DND-41 (cell line): ENCODE measurements around the gene PROZ.

Source experiments
- ATAC-seq: fragments of 200-7000 bp; cut with Tn5 transposase; 3 replicates; pipeline ENCODE4 v1.9.1; 2021; ENCODE audit warnings: low read depth; ENCODE audit not compliant: insufficient read depth
- DNase-seq: peaks from one replicate; pipeline ENCODE4 v3.0.0-alpha.2; 2020
- H2AFZ ChIP-seq: 2 replicates; pipeline ENCODE4 v1.6.0; 2012; ENCODE audit warnings: low read depth, low read length
- H3K27ac ChIP-seq: 2 replicates; pipeline ENCODE4 v1.5.1; 2012; ENCODE audit warnings: low read length, inconsistent platforms
- H3K27me3 ChIP-seq: fragments of 200-600 bp; sonication (generic); 2 replicates; pipeline ENCODE4 v1.6.0; 2012; ENCODE audit warnings: low read length, mild to moderate bottlenecking, inconsistent platforms; ENCODE audit not compliant: insufficient read depth, poor library complexity
- H3K36me3 ChIP-seq: 2 replicates; pipeline ENCODE4 v1.5.1; 2012; ENCODE audit warnings: low read length, inconsistent platforms; ENCODE audit not compliant: insufficient read depth
- H3K4me1 ChIP-seq: 2 replicates; pipeline ENCODE4 v1.5.1; 2012; ENCODE audit warnings: mild to moderate bottlenecking, low read length; ENCODE audit not compliant: insufficient read depth
- H3K4me2 ChIP-seq: 2 replicates; pipeline ENCODE4 v1.6.0; 2012; ENCODE audit warnings: mild to moderate bottlenecking, moderate library complexity, low read length, inconsistent platforms; ENCODE audit not compliant: insufficient read depth
- H3K4me3 ChIP-seq, 2 experiments: fragments of 200-600 bp in 1 of 2; shearing (Covaris generic) in 1 of 2; 2 replicates each; pipeline ENCODE4 v1.5.1; 2012 to 2016; ENCODE audit warnings: inconsistent platforms in 2 of 2, low read length in 2 of 2, mild to moderate bottlenecking in 2 of 2, low read depth in 1 of 2, moderate library complexity in 1 of 2
- H3K79me2 ChIP-seq: 2 replicates; pipeline ENCODE4 v1.6.0; 2012; ENCODE audit warnings: low read length, inconsistent platforms; ENCODE audit not compliant: insufficient read depth
- H3K9ac ChIP-seq: 2 replicates; pipeline ENCODE4 v1.6.0; 2012; ENCODE audit warnings: low read depth, mild to moderate bottlenecking, inconsistent platforms, low read length, moderate library complexity
- H3K9me3 ChIP-seq: 2 replicates; pipeline ENCODE4 v1.5.1; 2012; ENCODE audit warnings: low read length, moderate library complexity, mild to moderate bottlenecking, inconsistent platforms; ENCODE audit not compliant: insufficient read depth, severe bottlenecking
- H4K20me1 ChIP-seq: 2 replicates; pipeline ENCODE4 v1.6.0; 2012; ENCODE audit warnings: low read length; ENCODE audit not compliant: insufficient read depth
- EZH2 ChIP-seq: IDR thresholded peaks from 3 replicates; pipeline ENCODE4 v1.6.1; 2012; ENCODE audit warnings: borderline replicate concordance, low read depth, mild to moderate bottlenecking, moderate library complexity, low read length, inconsistent platforms; ENCODE audit not compliant: severe bottlenecking
- TF ChIP-seq, protein P1 (sequence below): IDR thresholded peaks from 2 replicates; pipeline ENCODE4 v1.5.1; 2012; ENCODE audit warnings: borderline replicate concordance, low read length, moderate library complexity, mild to moderate bottlenecking; ENCODE audit not compliant: poor library complexity, severe bottlenecking; ENCODE audit errors: extremely low read depth

PROZ gene

DNA sequence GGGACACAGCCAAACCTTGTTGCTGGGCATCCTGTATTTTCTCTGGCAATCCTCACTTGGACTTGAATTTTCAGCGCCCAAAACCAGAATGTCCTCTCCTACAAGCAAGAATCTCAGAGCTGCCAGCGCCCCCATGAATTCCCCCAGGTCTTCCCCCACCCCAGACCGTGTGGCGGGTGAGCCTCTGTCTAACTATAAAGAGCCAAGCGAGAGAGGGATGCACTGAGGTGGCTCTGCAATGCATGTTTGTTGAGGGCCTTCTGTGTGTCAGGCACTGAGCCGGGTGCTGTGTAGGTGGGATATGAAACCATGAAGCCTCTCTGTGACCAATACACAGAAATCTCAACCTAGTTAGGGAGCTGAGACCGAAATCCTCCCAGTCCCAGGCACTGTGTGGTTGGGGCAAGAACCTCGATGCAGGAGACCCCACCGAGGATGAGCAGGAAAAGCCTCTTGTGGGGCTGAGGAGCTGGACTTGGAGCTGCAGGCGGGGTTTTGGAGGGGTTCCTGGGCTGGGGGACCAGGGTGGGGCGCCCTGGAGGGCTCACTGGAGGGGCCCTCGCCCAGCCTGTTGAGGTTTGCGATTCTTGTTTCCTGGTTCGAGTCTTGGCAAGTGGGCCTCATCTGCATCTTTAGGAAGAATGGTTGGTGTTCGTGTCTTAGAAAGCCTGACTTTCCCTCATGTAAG is 12.4 kb upstream of the PROZ start:
- Histone ChIP-seq H4K20me1 (no peaks in the 10 kb centered on the region; the same call in 1 of the 2 replicates), H3K9ac (no peak overlapping the region), H3K27ac (no peak overlapping the region), H3K9me3 (no peaks in the 10 kb centered on the region), H3K4me2 (no peak overlapping the region), H2AFZ (no peak overlapping the region), H3K36me3 (no peaks in the 10 kb centered on the region), H3K4me1 (no peaks in the 10 kb centered on the region), H3K27me3 (no peaks in the 10 kb centered on the region), H3K79me2 (no peaks in the 10 kb centered on the region), H3K4me3 (no peak overlapping the region)
- DNase-seq: no peak
- TF ChIP-seq, protein P1, sequence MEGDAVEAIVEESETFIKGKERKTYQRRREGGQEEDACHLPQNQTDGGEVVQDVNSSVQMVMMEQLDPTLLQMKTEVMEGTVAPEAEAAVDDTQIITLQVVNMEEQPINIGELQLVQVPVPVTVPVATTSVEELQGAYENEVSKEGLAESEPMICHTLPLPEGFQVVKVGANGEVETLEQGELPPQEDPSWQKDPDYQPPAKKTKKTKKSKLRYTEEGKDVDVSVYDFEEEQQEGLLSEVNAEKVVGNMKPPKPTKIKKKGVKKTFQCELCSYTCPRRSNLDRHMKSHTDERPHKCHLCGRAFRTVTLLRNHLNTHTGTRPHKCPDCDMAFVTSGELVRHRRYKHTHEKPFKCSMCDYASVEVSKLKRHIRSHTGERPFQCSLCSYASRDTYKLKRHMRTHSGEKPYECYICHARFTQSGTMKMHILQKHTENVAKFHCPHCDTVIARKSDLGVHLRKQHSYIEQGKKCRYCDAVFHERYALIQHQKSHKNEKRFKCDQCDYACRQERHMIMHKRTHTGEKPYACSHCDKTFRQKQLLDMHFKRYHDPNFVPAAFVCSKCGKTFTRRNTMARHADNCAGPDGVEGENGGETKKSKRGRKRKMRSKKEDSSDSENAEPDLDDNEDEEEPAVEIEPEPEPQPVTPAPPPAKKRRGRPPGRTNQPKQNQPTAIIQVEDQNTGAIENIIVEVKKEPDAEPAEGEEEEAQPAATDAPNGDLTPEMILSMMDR: no peak
- no peak for TF ChIP-seq EZH2
- ATAC-seq: no peak

DNA sequence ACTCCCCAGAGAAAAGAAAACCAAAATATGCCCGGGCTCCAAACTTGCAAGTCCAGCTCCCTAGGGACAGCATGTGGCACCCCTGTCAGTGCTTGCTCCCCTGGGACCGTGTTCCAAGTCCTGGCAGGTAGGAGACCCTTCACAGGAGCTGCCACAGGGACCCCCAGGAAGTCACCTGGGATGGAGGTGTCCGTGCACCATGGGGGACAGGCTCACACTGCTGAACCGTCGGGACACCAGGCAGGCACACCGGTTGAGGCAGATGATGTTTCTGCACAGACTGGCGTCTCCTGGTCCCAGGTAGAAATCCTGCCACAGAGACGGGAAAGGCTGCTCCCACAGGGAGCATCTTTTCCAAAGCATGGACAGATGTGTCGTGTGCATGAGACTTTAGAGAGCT is 11.7 kb upstream of the PROZ start:
- no peak overlapping the region for H2AFZ ChIP-seq
- no peaks in the 10 kb centered on the region; the same call in 1 of the 2 replicates for H4K20me1 ChIP-seq
- no peak overlapping the region for H3K4me3 ChIP-seq
- no peak for TF ChIP-seq EZH2
- TF ChIP-seq, protein P1: no peak
- DNase-seq (no peak), ATAC-seq (no peak)
- no peaks in the 10 kb centered on the region for H3K9me3 ChIP-seq
- H3K4me1 ChIP-seq: no peaks in the 10 kb centered on the region
- no peak overlapping the region for H3K9ac ChIP-seq
- no peaks in the 10 kb centered on the region for H3K27me3 ChIP-seq
- no peak overlapping the region for H3K27ac ChIP-seq
- H3K79me2 ChIP-seq: no peaks in the 10 kb centered on the region
- no peaks in the 10 kb centered on the region for H3K36me3 ChIP-seq
- H3K4me2 ChIP-seq: no peak overlapping the region

DNA sequence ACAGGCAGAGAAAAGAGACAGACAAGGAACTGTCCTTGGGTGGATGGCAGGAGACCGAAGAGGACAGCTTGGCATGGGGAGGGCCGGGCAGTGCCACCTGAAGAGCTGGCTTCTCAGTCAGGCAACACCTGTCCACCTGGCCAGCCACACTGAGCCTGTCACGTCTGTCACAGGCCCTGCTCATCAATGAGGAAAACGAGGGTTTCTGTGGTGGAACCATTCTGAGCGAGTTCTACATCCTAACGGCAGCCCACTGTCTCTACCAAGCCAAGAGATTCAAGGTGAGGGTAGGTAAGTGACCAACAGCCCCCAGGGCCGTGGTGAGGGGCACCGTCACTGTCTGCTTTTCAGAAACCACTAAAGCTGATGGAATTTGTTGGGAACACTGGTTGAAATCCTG is 11.2 kb upstream of the PROZ start:
- Histone ChIP-seq H3K4me2 (no peak overlapping the region), H3K4me1 (no peaks in the 10 kb centered on the region)

More for the DNA sequence above, 11.2 kb upstream of the PROZ start:
- DNase-seq (no peak), ATAC-seq (no peak)
- Histone ChIP-seq H3K4me3 (no peak overlapping the region), H3K9ac (no peak overlapping the region), H3K9me3 (no peaks in the 10 kb centered on the region), H3K36me3 (no peaks in the 10 kb centered on the region), H3K27me3 (no peaks in the 10 kb centered on the region), H3K27ac (no peak overlapping the region), H4K20me1 (no peaks in the 10 kb centered on the region; the same call in 1 of the 2 replicates), H3K79me2 (no peaks in the 10 kb centered on the region), H2AFZ (no peak overlapping the region)
- no peak for TF ChIP-seq EZH2
- TF ChIP-seq, protein P1: no peak
